GM18505 (cell line): ENCODE measurements around the gene COQ8A.

ENCODE experiments used
- ATAC-seq: cut with Tn5 transposase; IDR thresholded peaks from one replicate; pipeline ENCODE4 v1.9.1; 2021; ENCODE audit not compliant: unreplicated experiment
- POLR2A ChIP-seq: IDR thresholded peaks from 4 replicates; pipeline ENCODE4 v1.6.1; 2011; ENCODE audit warnings: borderline replicate concordance; ENCODE audit not compliant: insufficient read depth, insufficient read length; ENCODE audit errors: extremely low read depth

The COQ8A gene

GRCh38 chr1:226976978-226977642 is 37.0 kb downstream of the COQ8A start:
- ATAC-seq = no peak
- no peak for TF ChIP-seq POLR2A

- ATAC-seq = no peak
- TF ChIP-seq POLR2A = no peak
Observed at GRCh38 chr1:226977643-226978431, 37.7 kb downstream of the COQ8A start.

GRCh38 chr1:226978432-226979114 is 38.5 kb downstream of the COQ8A start:
- TF ChIP-seq POLR2A = no peak
- ATAC-seq = no peak

- TF ChIP-seq POLR2A = no peak
- ATAC-seq = no peak
Observed at GRCh38 chr1:226979115-226979516, 39.0 kb downstream of the COQ8A start.

- no peak for TF ChIP-seq POLR2A
- ATAC-seq = no peak
Observed at GRCh38 chr1:226979517-226980121, 39.5 kb downstream of the COQ8A start.

- ATAC-seq = no peak
- no peak for TF ChIP-seq POLR2A
Observed at GRCh38 chr1:226980122-226980560, 40.0 kb downstream of the COQ8A start.

GRCh38 chr1:226980565-226981385 is 40.7 kb downstream of the COQ8A start:
- no peak for ATAC-seq
- no peak for TF ChIP-seq POLR2A

- no peak for TF ChIP-seq POLR2A
- no peak for ATAC-seq
Observed at GRCh38 chr1:226981386-226981817, 41.3 kb downstream of the COQ8A start.

GRCh38 chr1:226981838-226982237 is 41.7 kb downstream of the COQ8A start:
- no peak for TF ChIP-seq POLR2A
- ATAC-seq = no peak

GRCh38 chr1:226982451-226983177 is 42.5 kb downstream of the COQ8A start:
- TF ChIP-seq POLR2A = no peak
- ATAC-seq = no peak

- ATAC-seq = no peak
- TF ChIP-seq POLR2A = no peak
Observed at GRCh38 chr1:226983247-226983991, 43.3 kb downstream of the COQ8A start.
